Loucy (cell line): ENCODE measurements around the gene KAT14.

ENCODE experiments used
- CTCF ChIP-seq: fragments of 200-600 bp; sonication (generic); conservative IDR thresholded peaks from 2 replicates; pipeline ENCODE4 v1.5.1; 2014; ENCODE audit warnings: mild to moderate bottlenecking, antibody characterized with exemption, low read length
- EZH2phosphoT487 ChIP-seq: fragments of 200-600 bp; IDR thresholded peaks from 2 replicates; pipeline ENCODE4 v1.6.1; 2018; ENCODE audit warnings: antibody characterized with exemption, mild to moderate bottlenecking, moderate library complexity, borderline replicate concordance

- TF ChIP-seq EZH2phosphoT487: no peak
- TF ChIP-seq CTCF: no peak
Observed at GRCh38 chr20:18224968-18225568, 87.4 kb downstream of the KAT14 start.
